ENCODE measurements around the gene UBXN11. TPM values are rescaled to one million over a fixed set of nuclear protein-coding genes. Genes with fewer than 3 reads are reported as not detected.

The UBXN11 gene
- total and polyA plus RNA-seq, 2 of the 13 experiments (the other 11 are each of a cell fraction or from before 2014, with no cell fraction given), result 9.3 to 10.4 TPM

DNA sequence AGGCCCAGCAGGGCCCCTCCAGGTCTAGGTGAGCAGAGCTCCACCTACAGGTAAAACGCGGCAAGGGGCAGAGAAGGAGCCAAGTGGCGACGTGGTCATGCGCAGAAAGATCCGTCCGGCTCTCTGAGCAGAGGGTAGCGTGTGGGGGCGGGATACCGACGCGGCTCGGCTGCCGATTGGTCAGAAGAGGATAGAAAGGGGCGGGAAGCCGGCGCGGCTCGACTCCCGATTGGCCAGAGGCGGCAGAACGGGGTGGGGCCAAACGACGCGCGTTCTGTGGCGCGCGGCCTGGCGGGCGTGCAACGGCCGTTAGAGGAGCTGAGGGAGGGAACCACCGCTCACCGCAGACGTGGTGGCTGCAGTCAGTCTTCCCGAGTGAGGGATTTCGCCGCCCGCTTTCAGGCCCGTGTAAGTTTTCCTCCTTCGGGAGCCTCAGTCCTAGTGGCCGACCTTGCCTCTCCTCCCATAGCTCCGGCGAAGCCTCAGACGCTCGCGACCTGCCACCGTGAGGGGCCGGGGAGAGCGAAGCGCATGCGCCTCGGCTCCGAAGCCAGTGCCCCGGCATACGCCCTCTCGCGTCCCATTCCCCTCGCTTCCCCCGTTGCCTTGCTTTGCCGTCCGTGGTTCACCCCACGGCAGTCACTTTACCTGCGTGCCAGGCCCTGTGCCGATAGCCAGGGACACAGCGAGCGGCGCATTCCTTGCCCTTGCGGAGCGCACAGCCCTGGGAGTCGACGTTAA lies 72.4 kb downstream of the UBXN11 start, which contains the start of gene CEP85 (continued):
- 0 out of 2 replicates have a peak, but pooled peaks have one; percentile 54 for TF ChIP-seq ZNF329 (CRISPR knock-in tag; IDR thresholded peaks at IDR 0.05; ENCODE audit: low read depth)
- no peak for TF ChIP-seq CEBPB (IDR thresholded peaks at IDR 0.05; ENCODE audit: borderline replicate concordance, low read depth, low read length)
- TF ChIP-seq ZNF331 (CRISPR knock-in tag; IDR thresholded peaks at IDR 0.05), result no peak
- peak; percentile 78; the same call in 1 of the 2 replicates for TF ChIP-seq YEATS2 (CRISPR knock-in tag; IDR thresholded peaks at IDR 0.05; ENCODE audit: borderline replicate concordance)
- peak; percentile 63; the same call in 1 of the 2 replicates for TF ChIP-seq RELA (CRISPR knock-in tag; IDR thresholded peaks at IDR 0.05)
- TF ChIP-seq RBM22 (optimal IDR thresholded peaks at IDR 0.05; ENCODE audit: low read length), result no peak
- no peak for TF ChIP-seq FOXM1 (CRISPR knock-in tag; IDR thresholded peaks at IDR 0.05)
- TF ChIP-seq THAP11 (CRISPR knock-in tag; IDR thresholded peaks at IDR 0.05), result peak; percentile 69
- peak; percentile 63; the same call in 1 of the 2 replicates for TF ChIP-seq SP5 (CRISPR knock-in tag; IDR thresholded peaks at IDR 0.05; ENCODE audit: borderline replicate concordance, low read depth)
- TF ChIP-seq, protein P1, sequence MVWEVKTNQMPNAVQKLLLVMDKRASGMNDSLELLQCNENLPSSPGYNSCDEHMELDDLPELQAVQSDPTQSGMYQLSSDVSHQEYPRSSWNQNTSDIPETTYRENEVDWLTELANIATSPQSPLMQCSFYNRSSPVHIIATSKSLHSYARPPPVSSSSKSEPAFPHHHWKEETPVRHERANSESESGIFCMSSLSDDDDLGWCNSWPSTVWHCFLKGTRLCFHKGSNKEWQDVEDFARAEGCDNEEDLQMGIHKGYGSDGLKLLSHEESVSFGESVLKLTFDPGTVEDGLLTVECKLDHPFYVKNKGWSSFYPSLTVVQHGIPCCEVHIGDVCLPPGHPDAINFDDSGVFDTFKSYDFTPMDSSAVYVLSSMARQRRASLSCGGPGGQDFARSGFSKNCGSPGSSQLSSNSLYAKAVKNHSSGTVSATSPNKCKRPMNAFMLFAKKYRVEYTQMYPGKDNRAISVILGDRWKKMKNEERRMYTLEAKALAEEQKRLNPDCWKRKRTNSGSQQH (CRISPR knock-in tag; IDR thresholded peaks at IDR 0.05; ENCODE audit: low read depth), result no peak
- TF ChIP-seq, protein P2, sequence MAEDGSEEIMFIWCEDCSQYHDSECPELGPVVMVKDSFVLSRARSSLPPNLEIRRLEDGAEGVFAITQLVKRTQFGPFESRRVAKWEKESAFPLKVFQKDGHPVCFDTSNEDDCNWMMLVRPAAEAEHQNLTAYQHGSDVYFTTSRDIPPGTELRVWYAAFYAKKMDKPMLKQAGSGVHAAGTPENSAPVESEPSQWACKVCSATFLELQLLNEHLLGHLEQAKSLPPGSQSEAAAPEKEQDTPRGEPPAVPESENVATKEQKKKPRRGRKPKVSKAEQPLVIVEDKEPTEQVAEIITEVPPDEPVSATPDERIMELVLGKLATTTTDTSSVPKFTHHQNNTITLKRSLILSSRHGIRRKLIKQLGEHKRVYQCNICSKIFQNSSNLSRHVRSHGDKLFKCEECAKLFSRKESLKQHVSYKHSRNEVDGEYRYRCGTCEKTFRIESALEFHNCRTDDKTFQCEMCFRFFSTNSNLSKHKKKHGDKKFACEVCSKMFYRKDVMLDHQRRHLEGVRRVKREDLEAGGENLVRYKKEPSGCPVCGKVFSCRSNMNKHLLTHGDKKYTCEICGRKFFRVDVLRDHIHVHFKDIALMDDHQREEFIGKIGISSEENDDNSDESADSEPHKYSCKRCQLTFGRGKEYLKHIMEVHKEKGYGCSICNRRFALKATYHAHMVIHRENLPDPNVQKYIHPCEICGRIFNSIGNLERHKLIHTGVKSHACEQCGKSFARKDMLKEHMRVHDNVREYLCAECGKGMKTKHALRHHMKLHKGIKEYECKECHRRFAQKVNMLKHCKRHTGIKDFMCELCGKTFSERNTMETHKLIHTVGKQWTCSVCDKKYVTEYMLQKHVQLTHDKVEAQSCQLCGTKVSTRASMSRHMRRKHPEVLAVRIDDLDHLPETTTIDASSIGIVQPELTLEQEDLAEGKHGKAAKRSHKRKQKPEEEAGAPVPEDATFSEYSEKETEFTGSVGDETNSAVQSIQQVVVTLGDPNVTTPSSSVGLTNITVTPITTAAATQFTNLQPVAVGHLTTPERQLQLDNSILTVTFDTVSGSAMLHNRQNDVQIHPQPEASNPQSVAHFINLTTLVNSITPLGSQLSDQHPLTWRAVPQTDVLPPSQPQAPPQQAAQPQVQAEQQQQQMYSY (CRISPR knock-in tag; IDR thresholded peaks at IDR 0.05), result no peak
- peak; percentile 88 for TF ChIP-seq ZNF777 (CRISPR knock-in tag; IDR thresholded peaks at IDR 0.05)
- TF ChIP-seq, protein P3, sequence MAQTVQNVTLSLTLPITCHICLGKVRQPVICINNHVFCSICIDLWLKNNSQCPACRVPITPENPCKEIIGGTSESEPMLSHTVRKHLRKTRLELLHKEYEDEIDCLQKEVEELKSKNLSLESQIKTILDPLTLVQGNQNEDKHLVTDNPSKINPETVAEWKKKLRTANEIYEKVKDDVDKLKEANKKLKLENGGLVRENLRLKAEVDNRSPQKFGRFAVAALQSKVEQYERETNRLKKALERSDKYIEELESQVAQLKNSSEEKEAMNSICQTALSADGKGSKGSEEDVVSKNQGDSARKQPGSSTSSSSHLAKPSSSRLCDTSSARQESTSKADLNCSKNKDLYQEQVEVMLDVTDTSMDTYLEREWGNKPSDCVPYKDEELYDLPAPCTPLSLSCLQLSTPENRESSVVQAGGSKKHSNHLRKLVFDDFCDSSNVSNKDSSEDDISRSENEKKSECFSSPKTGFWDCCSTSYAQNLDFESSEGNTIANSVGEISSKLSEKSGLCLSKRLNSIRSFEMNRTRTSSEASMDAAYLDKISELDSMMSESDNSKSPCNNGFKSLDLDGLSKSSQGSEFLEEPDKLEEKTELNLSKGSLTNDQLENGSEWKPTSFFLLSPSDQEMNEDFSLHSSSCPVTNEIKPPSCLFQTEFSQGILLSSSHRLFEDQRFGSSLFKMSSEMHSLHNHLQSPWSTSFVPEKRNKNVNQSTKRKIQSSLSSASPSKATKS (CRISPR knock-in tag; IDR thresholded peaks at IDR 0.05), result no peak
- TF ChIP-seq, protein P4, sequence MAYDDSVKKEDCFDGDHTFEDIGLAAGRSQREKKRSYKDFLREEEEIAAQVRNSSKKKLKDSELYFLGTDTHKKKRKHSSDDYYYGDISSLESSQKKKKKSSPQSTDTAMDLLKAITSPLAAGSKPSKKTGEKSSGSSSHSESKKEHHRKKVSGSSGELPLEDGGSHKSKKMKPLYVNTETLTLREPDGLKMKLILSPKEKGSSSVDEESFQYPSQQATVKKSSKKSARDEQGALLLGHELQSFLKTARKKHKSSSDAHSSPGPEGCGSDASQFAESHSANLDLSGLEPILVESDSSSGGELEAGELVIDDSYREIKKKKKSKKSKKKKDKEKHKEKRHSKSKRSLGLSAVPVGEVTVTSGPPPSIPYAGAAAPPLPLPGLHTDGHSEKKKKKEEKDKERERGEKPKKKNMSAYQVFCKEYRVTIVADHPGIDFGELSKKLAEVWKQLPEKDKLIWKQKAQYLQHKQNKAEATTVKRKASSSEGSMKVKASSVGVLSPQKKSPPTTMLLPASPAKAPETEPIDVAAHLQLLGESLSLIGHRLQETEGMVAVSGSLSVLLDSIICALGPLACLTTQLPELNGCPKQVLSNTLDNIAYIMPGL (CRISPR knock-in tag; IDR thresholded peaks at IDR 0.05; ENCODE audit: borderline replicate concordance in 1 of 2, low read depth in 1 of 2), result peak; percentile 73 to 94
- TF ChIP-seq PHF8 (CRISPR knock-in tag; IDR thresholded peaks at IDR 0.05), result peak; percentile 93
- TF ChIP-seq ZNF709 (CRISPR knock-in tag; IDR thresholded peaks at IDR 0.05), result peak; percentile 85; the same call in 1 of the 2 replicates
- peak; percentile 82 for TF ChIP-seq BORCS8-MEF2B (CRISPR knock-in tag; IDR thresholded peaks at IDR 0.05)
- TF ChIP-seq, protein P5, sequence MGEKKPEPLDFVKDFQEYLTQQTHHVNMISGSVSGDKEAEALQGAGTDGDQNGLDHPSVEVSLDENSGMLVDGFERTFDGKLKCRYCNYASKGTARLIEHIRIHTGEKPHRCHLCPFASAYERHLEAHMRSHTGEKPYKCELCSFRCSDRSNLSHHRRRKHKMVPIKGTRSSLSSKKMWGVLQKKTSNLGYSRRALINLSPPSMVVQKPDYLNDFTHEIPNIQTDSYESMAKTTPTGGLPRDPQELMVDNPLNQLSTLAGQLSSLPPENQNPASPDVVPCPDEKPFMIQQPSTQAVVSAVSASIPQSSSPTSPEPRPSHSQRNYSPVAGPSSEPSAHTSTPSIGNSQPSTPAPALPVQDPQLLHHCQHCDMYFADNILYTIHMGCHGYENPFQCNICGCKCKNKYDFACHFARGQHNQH (CRISPR knock-in tag; IDR thresholded peaks at IDR 0.05), result no peak; the same call in 1 of the 2 replicates
- peak; percentile 55; the same call in 1 of the 2 replicates for TF ChIP-seq ZNF788 (CRISPR knock-in tag; IDR thresholded peaks at IDR 0.05; ENCODE audit: borderline replicate concordance)
